HT1080 (cell line): ENCODE data around the gene CFH. TPM values are rescaled to one million over a fixed set of nuclear protein-coding genes. Genes with fewer than 3 reads are reported as not detected.
"Not testable (repeated sequence)": the region's sequence is repeated elsewhere in the genome, so short reads cannot be mapped to it uniquely, and the experiment has no call there.

Experiments used
- DNase-seq: peaks from one replicate; pipeline ENCODE4 v3.0.0-alpha.2; 2015; ENCODE audit warnings: low read depth
- polyA plus RNA-seq, 2 experiments: library from polyadenylated mRNA; depleted of rRNA; stranded (reverse); fragments of >200 nt; gene quantifications; 2 replicates each; pipeline ENCODE4 v1.2.3, GENCODE V29; 2015
- total RNA-seq: library from RNA; depleted of rRNA; stranded (reverse); fragments of >200 nt; shearing (Covaris generic); gene quantifications from 2 replicates; pipeline ENCODE4 v1.2.3, GENCODE V29; 2014; rRNA removed

The CFH gene
- 0.39 and 0.60 TPM in 2 replicates for total RNA-seq
- polyA plus RNA-seq (2015; cell fraction: cytosol; rRNA removed), result 0.35 and 0.41 TPM in 2 replicates
- 1.7 and 4.9 TPM in 2 replicates for polyA plus RNA-seq (2015; cell fraction: nucleus; rRNA removed)

DNA sequence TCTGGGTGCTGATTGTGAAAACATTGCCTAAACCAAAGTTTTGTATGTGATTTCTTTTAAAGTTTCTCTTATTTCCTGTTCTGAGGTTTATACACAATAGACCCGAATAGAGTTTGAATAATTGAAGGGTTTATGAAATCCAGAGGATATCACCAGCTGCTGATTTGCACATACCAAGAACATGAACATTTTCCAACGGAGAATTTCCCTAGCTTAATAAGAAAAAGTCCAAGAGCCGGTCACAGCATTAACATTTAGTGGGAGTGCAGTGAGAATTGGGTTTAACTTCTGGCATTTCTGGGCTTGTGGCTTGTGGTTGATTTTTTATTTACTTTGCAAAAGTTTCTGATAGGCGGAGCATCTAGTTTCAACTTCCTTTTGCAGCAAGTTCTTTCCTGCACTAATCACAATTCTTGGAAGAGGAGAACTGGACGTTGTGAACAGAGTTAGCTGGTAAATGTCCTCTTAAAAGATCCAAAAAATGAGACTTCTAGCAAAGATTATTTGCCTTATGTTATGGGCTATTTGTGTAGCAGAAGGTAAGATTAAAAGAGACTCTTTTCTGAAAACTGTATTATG is at the start of gene CFH:
Gene CFH, plus strand, starts transcription at position 407 of the 579 bp plus-strand sequence. Its CDS starts 75 bp downstream, at position 482.
- DNase-seq, result peak; percentile 64

DNA sequence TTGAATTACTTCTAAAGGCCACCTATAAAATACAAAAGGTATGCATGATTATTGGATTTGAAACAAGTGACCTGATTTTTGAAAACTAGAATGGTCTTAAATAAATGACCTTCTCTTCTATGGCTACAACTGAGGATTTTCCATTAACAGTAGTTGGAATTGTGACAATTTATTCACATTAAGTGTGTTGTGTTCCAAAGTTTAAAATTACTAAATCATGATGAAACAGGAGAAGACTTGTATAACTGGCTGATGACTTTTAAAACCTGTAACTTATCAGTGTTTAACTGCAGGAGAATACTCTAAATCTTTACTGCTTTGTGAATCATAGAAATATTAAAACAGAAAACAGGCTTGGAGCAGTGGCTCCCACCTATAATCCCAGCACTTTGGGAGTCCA is 48.2 kb upstream of the CFH start:
- DNase-seq, result no peak

DNA sequence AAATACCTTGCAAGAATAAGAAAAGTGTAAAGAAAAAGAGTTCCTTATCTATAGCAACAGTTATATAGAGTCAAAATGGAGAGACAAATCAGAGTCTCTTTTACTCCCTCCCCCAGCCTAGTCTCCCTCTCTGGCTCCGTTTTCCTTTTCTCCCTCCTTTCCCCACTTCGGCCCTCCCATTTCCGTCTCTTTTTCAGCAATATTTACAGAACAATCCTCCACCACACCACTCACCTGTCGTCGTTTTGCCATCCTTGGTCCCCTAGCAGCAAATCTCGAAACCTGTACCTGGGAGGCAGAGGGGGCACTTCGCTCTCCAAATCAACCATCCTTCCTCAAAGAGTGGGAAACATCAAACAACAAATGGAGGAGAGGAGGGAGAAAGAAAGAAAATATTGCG is 43.9 kb upstream of the CFH start:
- no peak for DNase-seq

DNA sequence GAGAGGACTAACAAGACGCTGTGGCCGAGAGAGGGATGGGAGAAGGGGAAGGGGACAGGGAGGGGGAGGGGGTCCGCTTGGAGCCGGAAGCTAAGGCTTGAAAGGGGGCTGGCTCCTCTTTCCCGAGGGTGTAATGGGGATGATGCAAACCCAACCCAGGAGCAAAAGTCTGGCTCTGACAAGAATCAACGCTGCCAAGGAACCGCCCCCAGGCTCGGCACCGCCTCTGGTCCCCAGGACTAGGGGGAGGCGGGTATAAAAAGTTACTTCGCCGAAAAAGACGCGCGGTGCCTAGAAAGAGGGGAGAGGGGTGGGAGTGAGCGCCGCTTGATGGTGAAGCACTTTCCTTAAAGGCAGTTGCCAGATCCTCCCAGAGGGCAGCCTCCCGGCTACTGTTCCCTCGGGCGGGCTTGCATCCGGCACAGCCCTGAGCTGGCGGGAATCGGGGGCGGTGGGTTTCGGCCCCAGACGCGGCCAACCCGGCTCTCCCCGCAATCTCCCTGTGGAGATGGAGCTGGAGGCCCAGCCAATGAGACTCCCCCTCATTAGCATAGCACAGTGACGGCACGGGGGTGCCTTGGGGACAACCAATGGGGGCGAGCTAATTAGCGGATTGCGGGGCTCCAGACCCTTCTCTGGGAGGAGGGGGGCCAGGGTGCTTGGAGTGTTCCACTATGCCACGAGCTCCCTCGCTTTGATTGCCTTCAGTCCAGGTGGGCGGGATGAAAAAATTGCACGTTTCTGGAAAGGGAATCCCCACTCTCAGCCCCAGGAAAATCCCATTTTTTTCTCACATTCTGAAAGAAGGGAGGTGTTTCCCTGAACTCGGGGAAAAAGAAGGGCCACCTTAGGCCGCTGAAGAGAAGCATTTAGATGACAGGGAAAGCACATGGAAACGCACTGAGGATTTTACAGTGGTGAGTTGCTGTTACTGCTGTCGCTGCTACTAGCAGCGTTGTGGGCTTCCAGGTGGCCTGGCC is 43.2 kb upstream of the CFH start, which contains the start of gene KCNT2:
Gene KCNT2, minus strand, starts transcription at position 51 of the 980 bp plus-strand sequence. CDS start 131 bp downstream, outside the sequence.
- DNase-seq, result no peak

- DNase-seq, result no peak
Measured at GRCh38 chr1:196609370-196609737, 42.5 kb upstream of the CFH start.

- no peak for DNase-seq
Measured at GRCh38 chr1:196611873-196612272, 40.0 kb upstream of the CFH start.

GRCh38 chr1:196619721-196620120 is 32.1 kb upstream of the CFH start:
- no peak for DNase-seq

DNA sequence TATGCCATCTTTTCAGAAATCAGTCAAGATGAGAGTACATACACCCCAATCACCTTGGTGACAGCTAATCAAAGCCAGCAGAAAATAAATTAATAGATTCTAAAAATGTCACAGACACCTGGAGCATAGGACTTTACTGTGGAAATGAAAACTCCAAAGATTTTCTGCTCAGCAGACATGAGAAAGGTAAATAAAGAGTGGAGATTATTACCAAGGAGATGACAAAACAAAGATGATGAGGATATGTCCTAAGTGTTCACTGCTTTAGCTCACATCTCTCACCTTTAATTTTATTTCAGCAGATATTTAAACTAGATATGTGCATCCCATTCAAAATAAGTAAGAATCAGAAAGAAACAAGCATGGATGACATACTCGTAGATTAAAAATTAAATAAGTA is 28.8 kb upstream of the CFH start:
- no peak for DNase-seq

DNA sequence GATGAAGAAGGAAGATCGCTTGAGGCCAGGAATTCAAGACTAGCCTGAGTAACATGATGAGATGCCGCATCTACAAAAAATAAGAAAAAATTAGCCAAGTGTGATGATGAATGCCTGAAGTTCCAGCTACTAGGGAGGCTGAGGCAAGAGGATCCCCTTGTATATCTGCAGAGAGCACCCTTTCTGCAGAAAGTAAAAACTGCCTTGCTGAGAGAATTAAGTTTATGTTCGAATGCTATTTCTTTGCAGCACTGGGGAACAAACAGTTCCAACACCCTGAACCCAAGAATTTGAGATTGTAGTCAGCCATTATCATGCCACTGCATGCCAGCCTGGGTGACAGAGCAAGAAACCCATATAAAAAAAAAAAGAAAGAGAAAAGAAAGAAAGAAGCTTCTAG is 23.0 kb upstream of the CFH start:
- no peak for DNase-seq

- DNase-seq, result no peak
Measured at GRCh38 chr1:196637606-196638005, 14.2 kb upstream of the CFH start.

DNA sequence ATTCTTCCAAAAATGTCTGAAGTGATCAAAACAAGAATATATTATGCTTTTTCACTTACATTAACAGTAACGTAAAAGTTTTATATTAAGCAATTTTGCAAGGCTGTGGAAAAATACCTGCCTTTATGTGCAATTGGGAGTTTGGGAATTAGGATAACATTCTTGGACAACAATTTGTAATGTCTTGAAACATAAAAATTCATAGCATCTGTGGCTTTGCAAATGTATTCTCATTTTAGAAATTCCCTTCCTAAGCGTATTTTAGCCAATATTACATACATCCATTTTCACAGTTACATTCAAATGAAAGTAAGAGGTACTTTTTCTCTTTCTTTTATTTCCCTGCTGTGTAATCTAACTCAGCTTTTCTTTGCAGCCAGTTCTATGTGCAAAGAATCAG is 13.4 kb upstream of the CFH start:
- DNase-seq, result no peak

GRCh38 chr1:196639291-196639690 is 12.6 kb upstream of the CFH start:
- not testable (repeated sequence) for DNase-seq

DNA sequence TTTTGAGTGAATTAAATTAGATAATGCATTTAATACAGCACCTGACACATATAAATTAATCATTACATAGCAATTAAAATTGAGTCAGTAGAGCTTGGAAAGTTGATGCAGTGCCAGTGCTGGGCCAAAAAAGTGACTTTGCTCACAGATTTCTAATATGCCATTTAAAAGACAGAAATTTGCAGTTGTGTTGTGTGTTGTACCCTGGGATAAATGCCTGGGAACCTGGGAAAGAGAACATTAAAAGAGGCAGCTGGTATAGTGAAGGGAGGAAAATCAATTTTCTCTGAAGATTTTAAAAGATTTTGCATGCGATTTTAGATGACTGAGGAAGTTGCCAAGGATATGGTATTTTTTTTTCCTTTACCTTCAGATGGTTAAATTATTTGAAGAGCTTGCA is 10.9 kb upstream of the CFH start:
- DNase-seq, result no peak

- no peak for DNase-seq
Measured at GRCh38 chr1:196649990-196650389, 1.9 kb upstream of the CFH start.

DNA sequence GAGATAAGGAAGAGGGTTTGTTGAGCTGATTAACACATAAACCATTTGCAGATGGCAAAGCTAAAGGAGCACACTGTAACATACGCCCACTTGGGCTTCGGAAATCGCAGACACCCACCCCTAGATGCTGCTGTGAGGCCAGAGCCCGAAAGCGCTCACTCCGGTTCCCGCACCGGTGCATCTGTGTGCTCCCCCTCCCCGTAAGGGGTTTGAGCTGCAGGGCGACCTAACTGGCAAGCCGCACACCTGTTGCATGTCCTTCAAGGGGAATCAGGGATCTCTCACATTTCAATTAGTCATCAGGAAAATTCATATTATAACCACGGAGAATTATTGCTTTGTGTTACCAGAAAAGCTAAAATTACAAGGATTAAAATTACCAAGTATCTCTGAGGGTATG is 1.4 kb upstream of the CFH start:
- DNase-seq, result no peak

DNA sequence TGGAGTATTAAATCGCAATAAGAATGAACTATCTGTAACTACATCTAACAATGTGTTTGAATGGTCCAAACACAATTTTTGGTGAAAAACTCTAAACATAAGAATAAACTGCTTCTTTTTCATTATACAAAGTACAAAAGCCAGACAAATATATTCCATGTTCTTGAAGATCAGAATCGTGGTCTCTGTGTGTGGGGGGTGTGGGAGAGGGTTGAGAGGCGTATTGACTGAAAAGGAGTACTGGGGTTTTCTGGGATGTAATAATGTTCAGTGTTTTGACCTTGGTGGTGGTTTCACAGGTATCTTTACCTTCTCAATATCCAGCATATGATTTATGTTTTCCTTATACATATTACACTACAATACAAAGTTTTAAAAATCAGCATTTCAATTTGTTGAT is 764 bp upstream of the CFH start:
- DNase-seq, result no peak

GRCh38 chr1:196654271-196654670 is 2.4 kb downstream of the CFH start:
- no peak for DNase-seq

DNA sequence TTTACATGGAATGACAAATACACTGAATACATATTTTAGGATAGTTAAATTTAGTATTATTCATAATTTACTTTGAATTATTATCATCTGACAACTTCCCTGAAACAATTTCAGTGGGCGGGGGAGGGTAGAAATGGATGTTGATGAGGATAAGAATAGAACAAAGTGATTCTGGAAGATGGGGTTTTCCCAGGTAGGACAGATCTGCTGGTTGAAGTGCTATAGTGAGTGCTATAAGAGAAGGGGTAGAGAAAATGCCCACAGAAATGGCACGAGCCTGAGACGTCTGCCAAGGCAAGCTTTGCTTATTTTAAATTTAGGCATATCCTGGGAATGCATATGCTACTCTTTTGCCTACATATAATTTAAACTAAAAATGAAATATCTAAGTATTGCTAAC is 3.2 kb downstream of the CFH start:
- no peak for DNase-seq

DNA sequence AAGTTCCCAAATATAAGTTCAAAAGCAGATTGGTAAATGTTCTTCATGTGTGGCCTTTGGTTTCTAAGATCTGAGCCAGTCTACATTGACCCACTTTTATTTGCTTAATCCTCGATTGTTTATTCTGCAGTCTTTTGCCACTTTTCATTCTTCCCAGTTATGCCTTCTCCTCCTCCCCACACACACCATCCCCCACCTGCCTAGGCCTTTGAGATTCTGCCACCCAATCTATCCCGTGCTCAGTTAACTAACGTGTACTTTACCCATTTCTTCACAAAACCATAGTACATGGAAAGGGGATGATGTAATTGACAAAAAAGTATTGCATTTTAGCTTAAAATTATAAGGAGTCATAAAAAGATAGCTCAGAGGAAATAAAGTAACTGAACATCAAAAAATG is 3.7 kb downstream of the CFH start:
- no peak for DNase-seq

DNA sequence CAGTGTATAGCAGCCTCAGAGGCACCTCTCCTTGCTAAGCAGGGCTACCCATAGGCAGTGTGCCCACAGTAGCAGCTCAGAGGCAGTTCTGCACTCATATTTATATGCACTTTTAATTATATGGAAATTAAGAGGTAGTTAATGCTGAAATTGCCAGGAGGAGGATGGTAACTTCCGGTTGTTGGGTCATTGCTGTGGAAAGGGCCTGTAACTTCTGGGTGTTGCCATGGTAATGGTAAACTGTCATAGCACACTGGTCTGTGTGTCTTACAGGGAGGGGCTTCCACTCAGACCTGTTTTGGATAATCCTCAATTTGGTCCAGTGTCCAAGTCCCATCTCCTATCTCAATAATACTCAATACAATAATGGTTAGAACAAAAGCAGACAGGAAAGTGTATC is 7.6 kb downstream of the CFH start:
- no peak for DNase-seq

DNA sequence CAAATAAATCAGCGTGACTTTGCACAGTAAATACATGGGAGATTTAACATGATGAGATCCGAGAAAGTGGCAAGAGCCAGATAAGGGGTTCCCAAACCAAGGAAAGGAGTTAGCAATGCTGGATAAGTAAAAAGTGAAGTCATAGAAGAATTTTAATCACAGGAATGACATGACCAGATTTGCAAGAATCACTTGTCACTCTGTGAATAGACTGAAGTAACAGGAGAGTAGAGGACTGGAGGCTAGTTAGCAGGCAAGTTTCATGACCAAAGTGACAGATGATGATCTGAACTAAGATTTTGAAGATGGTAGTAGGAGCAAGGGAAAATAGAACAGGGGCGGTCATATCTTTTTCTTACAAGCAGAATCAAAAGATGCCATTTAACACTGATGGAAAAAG is 8.4 kb downstream of the CFH start:
- no peak for DNase-seq

GRCh38 chr1:196660852-196661251 is 9.0 kb downstream of the CFH start:
- peak; percentile 21 for DNase-seq

- DNase-seq, result no peak
Measured at GRCh38 chr1:196661345-196661744, 9.5 kb downstream of the CFH start.
